GM18951 (cell line): ENCODE results near the gene CASZ1.

Experiments
- POLR2A ChIP-seq: IDR thresholded peaks from 4 replicates; pipeline ENCODE4 v1.6.1; 2011; ENCODE audit warnings: mild to moderate bottlenecking; ENCODE audit not compliant: insufficient read length, insufficient read depth; ENCODE audit errors: extremely low read depth
- in situ Hi-C: fragments of 300-500 bp; cut with MboI; formaldehyde crosslinking; loops from one replicate; pipeline ENCODE4 v1.12.0; 2022; ENCODE audit warnings: low sequenced_read_pairs, mixed read lengths, inconsistent platforms; ENCODE audit not compliant: unreplicated experiment

Gene CASZ1

DNA sequence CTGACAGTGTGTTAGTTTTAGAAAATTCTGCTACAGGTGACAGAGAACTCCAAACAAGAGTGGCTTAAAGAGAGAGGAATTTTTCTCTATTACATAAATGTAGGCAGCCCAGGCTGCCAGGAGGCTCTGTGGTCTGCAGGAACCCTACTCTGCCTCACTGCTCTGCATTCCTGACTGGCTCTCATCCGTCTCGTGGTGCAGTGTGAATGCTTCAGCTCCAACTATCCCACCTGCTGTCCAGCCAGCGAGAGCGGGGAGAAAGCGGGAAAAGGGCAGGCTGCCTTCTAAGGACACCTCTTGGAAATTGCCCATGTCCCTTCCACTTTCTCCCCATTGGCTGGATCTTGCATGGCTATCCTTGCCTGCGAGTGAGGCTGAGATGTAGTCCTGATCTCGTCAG, 190.4 kb downstream of the CASZ1 start:
- TF ChIP-seq POLR2A = no peak
- in situ Hi-C loops = no loop called here

- no peak for TF ChIP-seq POLR2A
- in situ Hi-C loops = no loop called here
Observed at GRCh38 chr1:10604966-10605365, 191.5 kb downstream of the CASZ1 start.

GRCh38 chr1:10602936-10603335, 193.5 kb downstream of the CASZ1 start:
- in situ Hi-C loops = no loop called here
- no peak for TF ChIP-seq POLR2A

- no peak for TF ChIP-seq POLR2A
- in situ Hi-C loops = no loop called here
Observed at GRCh38 chr1:10601342-10602070, 194.9 kb downstream of the CASZ1 start.

DNA sequence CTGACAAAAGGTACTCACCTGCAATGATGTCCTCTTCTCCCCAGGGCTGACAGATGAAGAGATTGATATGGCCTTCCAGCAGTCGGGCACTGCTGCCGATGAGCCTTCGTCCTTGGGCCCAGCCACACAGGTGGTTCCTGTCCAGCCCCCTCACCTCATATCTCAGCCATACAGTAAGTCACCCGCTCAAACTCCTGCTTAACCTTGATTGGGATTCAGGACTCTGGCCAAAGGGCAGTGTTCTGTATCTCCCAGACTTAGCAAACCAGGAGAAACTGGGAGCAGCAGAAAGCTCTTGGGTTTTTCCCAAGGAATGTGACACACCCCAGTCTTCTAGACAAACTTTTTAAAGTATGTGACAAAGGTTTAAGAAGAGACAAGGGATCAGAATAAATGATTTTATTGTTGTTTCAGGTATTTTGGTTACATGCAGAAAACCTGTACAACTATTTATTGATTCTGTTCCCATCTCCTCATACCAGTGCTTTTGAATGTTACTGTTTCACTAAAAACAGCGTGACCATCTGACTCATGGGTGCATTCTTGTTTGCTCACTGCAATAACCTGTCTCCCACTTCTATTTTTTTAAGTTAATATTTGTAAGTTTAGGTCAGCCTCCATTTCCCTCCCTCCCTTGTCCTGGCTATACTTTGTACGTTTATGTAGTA, 197.1 kb downstream of the CASZ1 start:
- no peak for TF ChIP-seq POLR2A
- in situ Hi-C loops = no loop called here

DNA sequence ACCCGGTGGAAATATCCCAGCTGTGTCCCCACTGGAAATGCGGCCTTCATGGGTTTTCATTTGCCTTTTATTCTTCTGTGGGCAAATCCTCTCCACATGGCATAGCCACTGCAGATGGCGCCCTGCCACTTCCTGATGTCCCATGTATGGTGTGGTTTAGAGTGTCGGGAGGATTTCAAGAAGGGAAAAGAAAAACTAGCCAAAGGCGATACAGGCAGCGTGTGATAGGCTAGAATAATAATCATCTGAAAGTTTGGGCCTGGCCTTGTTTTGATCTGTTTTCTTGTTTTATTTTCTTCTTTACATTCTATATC, 198.1 kb downstream of the CASZ1 start:
- in situ Hi-C loops = no loop called here
- TF ChIP-seq POLR2A = no peak

DNA sequence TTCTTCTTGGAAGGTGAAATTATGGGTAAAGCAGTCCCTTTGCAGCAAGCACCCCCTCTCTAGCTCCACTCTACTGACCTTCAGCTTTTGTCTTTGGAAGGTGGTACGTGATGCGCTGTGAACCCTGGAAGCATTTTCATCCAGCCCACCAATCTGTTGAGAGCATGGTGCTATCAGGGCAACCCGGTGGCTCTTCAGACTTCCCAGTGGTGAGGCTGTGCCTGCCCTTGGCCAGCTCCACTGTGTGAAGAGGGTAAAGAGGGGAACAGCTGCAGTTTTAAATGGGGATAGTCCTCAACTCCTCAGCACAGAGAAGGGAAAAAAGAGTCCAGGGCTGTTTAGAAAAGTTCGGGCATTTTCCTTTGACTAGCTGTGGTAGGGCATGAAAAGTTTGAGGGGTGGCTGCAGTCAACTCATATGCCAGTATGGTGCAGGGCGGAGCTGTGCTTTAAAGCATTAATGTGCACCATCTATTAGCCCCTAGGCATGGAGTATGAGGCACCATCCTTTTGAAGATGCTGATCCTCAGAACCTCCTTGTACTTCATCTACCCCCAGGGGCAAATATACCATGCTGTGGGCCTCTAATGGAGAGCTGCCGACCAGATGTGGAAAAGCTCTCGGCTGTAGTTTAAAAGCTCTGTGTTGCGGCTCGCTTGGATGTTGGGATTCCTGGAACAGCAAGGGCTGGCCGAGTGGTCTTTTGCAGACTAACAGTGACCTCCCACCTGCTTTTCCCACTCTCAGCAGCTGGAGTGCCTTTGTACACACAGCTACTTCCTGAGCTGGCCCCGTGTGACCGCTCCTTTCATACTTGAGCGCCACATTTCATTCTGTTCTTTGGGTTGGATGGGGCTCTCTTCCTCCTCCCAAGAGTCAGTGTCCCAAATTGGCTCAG, 198.7 kb downstream of the CASZ1 start:
- in situ Hi-C loops = no loop called here
- no peak for TF ChIP-seq POLR2A

GRCh38 chr1:10596780-10597179, 199.7 kb downstream of the CASZ1 start:
- TF ChIP-seq POLR2A = no peak
- in situ Hi-C loops = no loop called here

DNA sequence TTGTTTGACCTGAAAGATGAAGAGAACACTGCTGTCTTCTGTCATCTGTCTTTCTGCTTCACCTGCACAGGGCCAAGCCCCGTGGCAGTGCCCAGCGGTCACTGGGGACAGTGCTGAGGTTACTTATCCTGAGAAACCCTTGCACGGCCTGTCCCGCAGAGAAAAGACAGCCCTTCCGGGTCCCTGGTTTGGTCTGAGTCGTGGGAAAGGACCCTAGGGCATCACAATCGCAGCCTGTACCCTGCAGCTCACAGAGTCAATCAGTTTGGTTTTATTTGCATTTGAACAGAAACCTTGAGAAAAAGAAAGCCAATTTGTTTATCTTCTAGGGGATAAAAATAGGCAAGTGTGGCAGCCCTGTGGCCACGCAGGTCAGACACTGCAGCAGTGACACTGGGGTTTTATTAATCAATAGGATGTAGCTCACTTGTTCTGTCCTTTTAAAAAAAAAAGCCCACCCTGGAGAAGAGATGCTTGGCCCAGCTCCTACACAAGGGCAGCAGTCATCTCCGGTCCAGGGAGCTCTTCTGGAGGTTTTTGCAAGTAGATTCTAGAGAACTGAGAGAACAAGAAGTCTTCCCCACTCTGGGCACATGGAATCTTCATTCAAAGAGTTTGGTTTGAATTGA, 201.7 kb downstream of the CASZ1 start:
- in situ Hi-C loops = no loop called here
- TF ChIP-seq POLR2A = no peak

GRCh38 chr1:10593750-10594149, 202.7 kb downstream of the CASZ1 start:
- in situ Hi-C loops = no loop called here
- no peak for TF ChIP-seq POLR2A

DNA sequence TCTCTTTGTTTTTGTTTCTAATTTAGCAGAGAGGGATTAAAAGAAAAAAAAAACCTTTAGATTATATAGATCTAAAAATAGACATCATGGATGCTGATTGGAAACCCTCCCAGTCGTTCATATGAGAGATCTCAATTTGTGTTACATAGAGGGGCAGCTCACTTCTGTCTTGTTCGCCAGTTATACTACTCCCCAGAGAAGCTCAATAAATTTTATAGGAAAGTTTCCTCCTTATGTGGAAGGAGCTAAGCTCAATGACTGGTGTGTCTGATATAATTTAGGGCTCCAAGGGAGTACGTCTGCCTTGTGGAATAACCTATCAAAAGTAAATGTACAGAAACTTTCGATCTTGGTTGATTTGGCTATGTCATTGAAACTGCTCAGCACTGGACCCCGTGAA, 204.1 kb downstream of the CASZ1 start:
- TF ChIP-seq POLR2A = no peak
- in situ Hi-C loops = no loop called here

- in situ Hi-C loops = no loop called here
- TF ChIP-seq POLR2A = no peak
Observed at GRCh38 chr1:10591010-10591409, 205.4 kb downstream of the CASZ1 start.

GRCh38 chr1:10589074-10589473, 207.4 kb downstream of the CASZ1 start:
- in situ Hi-C loops = no loop called here
- TF ChIP-seq POLR2A = no peak
